ENCODE measurements around the gene PACRG.

DNA sequence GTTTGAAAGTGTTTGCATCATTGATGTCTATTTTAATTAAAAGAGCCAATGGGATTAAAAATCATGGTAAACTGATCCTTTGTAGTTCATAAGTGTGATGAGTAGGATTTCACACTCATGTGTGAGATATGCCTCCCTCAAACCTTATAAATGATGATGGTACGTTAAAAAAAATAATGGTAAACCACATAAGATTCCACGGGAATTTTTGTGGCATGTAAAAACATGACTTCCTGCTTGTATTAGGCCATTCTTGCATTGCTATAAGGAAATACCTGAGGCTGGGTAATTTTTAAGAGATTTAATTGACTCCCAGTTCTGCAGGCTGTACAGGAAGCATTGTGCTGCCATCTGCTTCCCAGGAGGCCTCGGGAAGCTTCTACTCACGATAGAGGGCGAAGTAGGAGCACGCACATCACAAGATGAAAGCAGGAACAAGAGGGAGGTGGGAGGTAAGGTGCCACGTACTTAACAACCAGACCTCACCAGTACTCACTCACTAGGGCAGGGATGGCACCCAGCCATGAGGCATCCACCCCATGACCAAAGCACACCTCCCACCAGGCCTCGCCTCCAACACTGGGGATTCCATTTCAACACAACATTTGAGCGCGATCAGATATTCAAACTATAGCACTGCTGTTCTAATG lies 499.2 kb downstream of the PACRG start:
- TF ChIP-seq, protein P1, sequence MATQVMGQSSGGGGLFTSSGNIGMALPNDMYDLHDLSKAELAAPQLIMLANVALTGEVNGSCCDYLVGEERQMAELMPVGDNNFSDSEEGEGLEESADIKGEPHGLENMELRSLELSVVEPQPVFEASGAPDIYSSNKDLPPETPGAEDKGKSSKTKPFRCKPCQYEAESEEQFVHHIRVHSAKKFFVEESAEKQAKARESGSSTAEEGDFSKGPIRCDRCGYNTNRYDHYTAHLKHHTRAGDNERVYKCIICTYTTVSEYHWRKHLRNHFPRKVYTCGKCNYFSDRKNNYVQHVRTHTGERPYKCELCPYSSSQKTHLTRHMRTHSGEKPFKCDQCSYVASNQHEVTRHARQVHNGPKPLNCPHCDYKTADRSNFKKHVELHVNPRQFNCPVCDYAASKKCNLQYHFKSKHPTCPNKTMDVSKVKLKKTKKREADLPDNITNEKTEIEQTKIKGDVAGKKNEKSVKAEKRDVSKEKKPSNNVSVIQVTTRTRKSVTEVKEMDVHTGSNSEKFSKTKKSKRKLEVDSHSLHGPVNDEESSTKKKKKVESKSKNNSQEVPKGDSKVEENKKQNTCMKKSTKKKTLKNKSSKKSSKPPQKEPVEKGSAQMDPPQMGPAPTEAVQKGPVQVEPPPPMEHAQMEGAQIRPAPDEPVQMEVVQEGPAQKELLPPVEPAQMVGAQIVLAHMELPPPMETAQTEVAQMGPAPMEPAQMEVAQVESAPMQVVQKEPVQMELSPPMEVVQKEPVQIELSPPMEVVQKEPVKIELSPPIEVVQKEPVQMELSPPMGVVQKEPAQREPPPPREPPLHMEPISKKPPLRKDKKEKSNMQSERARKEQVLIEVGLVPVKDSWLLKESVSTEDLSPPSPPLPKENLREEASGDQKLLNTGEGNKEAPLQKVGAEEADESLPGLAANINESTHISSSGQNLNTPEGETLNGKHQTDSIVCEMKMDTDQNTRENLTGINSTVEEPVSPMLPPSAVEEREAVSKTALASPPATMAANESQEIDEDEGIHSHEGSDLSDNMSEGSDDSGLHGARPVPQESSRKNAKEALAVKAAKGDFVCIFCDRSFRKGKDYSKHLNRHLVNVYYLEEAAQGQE (IDR thresholded peaks at IDR 0.05) = no peak
- TF ChIP-seq, protein P2, sequence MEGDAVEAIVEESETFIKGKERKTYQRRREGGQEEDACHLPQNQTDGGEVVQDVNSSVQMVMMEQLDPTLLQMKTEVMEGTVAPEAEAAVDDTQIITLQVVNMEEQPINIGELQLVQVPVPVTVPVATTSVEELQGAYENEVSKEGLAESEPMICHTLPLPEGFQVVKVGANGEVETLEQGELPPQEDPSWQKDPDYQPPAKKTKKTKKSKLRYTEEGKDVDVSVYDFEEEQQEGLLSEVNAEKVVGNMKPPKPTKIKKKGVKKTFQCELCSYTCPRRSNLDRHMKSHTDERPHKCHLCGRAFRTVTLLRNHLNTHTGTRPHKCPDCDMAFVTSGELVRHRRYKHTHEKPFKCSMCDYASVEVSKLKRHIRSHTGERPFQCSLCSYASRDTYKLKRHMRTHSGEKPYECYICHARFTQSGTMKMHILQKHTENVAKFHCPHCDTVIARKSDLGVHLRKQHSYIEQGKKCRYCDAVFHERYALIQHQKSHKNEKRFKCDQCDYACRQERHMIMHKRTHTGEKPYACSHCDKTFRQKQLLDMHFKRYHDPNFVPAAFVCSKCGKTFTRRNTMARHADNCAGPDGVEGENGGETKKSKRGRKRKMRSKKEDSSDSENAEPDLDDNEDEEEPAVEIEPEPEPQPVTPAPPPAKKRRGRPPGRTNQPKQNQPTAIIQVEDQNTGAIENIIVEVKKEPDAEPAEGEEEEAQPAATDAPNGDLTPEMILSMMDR (IDR thresholded peaks at IDR 0.05; ENCODE audit: low read depth, low read length, missing input control) = no peak
- TF ChIP-seq GABPA (IDR thresholded peaks at IDR 0.05 in 1 of 2, conservative IDR thresholded peaks at IDR 0.05 in 1 of 2) (no peak), RAD21 (IDR thresholded peaks at IDR 0.05) (no peak), YY1 (IDR thresholded peaks at IDR 0.05) (no peak), EGR1 (IDR thresholded peaks at IDR 0.05; ENCODE audit: low read depth in 2 of 2) (no peak), TAF1 (conservative IDR thresholded peaks at IDR 0.05) (no peak), SP1 (IDR thresholded peaks at IDR 0.05) (no peak)
- TF ChIP-seq, protein P3, sequence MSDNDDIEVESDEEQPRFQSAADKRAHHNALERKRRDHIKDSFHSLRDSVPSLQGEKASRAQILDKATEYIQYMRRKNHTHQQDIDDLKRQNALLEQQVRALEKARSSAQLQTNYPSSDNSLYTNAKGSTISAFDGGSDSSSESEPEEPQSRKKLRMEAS (IDR thresholded peaks at IDR 0.05) = no peak
- TF ChIP-seq, protein P4, sequence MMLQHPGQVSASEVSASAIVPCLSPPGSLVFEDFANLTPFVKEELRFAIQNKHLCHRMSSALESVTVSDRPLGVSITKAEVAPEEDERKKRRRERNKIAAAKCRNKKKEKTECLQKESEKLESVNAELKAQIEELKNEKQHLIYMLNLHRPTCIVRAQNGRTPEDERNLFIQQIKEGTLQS (IDR thresholded peaks at IDR 0.05) = no peak
